T-helper 22 cell (primary cell): Measurements from ENCODE around the gene KIF5A.

ENCODE experiments used
- DNase-seq: peaks from one replicate; pipeline ENCODE4 v3.0.0-alpha.2; 2020; ENCODE audit warnings: low read depth

The KIF5A gene

GRCh38 chr12:57632073-57632957 is 82.5 kb downstream of the KIF5A start:
- DNase-seq: no peak

- no peak for DNase-seq
These were observed 83.4 kb downstream of the KIF5A start, which contains the start of gene B4GALNT1 for GRCh38 chr12:57632958-57633840. Gene B4GALNT1, minus strand, starts transcription at chr12:57633201. Its CDS starts 1,069 bp downstream, at chr12:57632132.
